GM21367 (cell line): ENCODE data around the gene BMP2K.

Source experiments
- ATAC-seq: cut with Tn5 transposase; IDR thresholded peaks from one replicate; pipeline ENCODE4 v1.9.1; 2021; ENCODE audit not compliant: unreplicated experiment

The BMP2K gene

DNA sequence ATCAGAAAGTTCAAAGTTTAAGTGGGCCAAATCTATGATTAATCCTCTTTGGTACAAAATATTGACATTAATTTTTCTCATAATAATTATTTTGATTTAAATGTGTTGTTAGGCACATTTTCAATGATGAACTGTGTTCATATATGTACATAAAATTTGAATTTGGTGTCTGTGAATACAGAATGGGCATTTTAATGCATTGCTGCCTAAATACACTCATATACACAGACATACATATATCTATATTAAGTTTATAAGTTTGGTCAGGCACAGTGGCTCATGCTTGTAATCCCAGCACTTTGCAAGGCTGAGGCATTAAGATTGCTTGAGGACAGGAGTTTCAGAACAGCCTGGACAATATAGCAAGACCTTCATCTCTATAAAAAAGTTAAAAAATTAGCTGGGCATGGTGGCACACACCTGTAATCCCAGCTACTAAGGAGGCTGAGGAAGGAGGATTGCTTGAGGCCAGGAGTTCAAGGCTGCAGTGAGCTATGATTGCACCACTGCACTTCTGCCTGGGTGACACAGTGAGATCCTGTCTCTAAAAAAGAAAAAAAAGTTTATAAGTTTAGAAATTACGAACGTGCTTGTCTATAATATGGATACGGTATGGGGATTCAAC is 12.3 kb upstream of the BMP2K start:
- ATAC-seq, result no peak

DNA sequence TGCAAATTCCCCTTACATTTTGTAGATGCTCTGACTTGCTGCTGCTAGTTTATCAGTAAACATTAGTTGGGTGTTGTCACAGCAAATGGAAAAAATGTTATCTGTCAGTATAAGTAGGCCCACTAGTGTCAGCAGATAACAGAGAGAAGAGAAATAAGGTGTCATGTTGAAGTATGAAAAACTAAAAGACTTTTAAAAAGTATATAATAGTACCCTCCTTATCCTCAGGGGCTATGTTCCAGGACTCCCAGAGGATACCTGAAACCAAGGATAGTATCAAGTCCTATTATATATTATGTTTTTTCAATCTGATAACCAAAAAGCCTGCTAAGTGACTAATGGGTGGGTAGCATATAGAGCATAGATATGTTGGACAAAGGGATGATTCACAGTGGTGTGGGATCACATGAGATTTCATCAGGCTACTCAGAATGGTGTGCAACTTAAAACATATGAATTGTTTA is 11.6 kb upstream of the BMP2K start:
- no peak for ATAC-seq

DNA sequence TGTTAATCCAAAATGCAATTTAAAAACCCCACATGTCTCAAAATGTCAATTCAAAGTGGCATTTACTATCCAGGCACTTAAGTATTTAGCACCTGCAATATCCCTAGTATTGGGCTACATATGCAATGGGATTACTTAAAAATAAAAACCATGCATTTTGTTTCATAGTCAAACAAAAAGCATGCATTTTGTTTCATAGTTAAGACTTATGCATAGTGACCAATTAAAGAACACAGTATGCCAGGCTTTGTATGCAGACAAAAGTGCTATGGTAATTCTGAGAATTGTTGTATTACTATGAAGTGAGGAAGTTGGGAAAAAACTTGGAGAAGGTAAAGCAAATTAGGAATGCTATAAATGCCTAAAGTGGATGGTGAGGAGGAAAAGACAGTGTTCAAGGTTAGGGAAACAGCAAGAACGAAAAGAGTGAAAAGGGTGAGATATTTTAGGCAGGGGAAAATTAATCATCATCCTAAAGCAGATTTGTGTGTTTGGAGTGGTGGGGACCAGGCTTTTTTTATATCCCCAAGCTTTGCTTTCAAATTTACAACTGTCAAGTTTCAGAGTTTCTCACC is 10.6 kb upstream of the BMP2K start:
- ATAC-seq, result no peak

DNA sequence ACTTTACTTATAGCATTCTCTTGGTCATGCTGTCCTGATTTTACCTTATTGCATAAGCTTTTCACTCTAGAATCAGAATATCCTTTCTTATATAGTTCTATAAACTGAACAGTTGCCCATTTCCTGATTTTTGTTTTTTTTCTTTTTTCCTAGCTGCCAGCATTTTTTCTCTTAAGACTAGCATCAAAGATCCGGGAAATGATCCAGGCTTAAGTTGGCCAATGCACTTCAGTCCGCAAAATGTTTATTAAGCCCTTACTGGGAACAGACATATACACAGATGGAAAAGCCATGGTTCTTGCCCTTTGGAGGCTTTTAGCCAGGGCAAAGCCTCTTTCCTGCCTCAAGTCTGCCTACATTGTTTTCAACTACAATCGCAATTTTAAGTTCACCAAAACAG is 10.1 kb upstream of the BMP2K start:
- no peak for ATAC-seq

DNA sequence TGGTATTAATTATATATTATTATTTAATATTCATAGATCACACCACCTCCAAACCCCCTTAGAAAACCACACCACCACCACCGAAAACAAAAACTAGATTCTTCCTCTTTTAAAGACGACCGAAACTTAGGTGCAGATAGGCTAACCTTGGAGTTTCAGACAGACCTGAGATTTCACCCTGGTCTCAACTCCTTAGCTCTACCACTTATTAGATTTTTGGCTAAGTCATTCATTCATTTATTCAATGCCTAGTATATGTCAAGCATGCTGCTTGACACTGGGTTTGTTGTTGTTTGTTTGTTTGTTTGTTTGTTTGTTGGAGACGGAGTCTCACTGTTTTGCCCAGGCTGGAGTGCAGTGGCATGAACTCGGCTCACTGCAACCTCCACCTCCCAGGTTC is 9.5 kb upstream of the BMP2K start:
- ATAC-seq, result peak; percentile 92

DNA sequence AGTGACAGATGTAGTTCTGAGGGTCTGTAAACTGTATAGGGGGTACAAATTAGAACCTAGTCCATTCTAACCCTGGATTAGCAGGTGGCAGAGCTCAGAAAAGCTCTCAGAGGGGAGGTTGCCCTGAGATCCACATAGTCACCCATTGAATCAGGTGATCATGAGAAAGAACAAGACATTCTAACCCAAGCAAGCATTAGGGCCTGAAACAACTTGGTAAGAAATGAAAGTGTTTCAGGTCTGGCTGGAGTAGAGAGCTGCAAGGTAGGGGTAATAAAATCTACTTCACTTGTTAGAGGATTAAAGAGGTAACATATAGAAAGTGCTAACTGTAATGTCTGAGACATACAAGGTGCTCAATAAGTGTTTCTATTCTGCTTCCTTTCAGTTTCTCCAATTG is 8.8 kb upstream of the BMP2K start:
- peak; percentile 64 for ATAC-seq

DNA sequence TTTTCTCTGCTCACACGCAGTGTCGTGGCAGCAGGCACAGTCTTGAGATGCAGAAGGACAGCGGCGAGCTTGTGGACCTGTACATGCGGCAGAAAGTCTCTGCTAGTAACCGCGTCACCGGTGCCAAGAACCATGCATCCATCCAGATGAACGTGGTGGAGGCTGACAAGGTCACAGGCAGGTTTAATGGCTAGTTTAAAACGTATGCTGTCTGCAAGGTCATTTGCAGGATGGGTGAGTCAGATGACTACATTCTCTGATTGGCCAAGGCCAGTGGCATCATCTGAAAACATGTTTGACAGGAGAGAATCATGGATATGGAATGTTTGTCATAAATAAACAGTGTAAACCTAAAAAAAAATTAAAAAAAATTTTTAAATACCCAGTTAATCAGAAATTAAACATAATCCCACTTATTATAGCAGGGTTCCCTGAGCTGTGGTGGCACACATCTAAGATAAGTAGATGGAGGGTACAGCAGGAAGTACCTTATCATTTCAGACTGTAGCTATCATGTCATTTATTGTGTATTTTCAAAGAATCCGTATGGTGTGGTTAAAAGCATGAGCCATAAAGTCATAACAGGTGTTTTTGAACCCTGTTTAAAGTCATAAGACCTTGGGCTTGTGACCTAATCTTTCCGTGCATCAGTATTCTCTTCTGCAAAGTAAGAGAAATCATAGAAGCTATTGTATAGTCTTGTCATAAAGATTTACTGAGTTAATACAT is 7.5 kb upstream of the BMP2K start:
- no peak for ATAC-seq

DNA sequence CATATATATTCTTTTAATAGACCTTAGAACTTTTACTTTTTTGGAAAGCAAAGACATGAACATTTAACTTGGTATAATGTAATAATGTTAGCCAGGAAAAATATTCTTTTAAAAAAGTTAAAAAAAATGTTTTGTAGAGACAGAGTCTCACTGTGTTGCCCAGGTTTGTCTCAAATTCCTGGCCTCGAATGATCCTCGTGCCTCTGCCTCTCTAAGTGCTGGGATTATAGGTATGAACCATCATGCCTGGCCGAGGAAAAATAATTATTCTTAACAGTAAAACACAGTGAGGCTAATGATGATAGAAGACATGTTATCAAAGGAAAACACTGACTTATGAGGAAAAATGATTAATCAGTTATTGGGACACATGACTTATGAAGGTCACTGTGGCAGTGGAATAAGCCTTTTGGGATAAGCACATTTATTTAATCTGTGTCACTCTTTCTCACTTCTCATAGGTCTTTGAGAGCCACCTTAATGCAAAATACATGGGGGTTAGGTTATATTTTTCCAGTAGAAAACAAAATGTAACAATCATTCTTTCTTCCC is 6.0 kb upstream of the BMP2K start:
- no peak for ATAC-seq

DNA sequence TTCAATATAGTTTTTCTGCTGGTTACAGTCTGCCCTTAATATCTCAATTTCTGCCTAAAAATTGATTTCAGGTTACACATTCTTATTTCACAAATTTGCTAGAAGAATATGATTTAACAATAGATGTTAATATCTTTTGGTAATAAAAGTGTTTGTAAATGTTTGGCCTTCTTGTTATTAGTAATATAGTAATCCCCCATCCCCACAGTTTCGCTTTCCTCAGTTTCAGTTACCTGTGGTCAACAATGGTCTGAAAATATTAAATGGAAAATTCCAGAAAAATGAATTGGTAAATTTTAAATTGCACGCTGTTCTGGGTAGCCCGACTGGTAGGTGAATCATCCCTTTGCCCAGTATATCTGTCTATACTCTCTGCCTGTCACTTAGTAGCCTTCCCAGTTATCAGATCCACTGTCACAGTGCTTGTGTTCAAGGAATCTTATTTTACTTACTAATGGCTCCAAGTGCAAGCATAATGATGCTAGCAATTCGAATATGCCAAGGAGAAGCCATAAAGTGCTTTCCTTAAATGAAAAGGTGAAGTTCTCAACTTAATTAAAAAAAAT is 3.5 kb upstream of the BMP2K start:
- ATAC-seq, result no peak

DNA sequence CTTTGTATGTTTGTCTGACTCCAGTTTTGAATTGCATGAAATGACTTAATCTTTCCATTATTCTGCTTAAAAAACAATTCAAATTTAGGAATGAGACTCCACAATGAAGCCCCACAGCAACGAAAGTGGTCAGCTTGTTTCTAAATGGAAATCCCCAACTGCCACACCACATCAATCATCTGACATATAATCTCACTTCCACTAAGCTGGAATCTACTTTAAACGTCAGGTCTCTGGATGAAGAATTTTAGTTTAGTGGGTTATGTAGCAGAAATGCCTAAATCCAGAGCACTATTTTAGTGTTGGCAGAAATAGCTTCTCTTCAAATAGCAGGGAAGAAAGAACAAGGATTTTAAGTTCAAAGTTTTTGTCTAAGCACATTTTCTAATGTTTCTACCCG is 1.7 kb upstream of the BMP2K start:
- no peak for ATAC-seq

DNA sequence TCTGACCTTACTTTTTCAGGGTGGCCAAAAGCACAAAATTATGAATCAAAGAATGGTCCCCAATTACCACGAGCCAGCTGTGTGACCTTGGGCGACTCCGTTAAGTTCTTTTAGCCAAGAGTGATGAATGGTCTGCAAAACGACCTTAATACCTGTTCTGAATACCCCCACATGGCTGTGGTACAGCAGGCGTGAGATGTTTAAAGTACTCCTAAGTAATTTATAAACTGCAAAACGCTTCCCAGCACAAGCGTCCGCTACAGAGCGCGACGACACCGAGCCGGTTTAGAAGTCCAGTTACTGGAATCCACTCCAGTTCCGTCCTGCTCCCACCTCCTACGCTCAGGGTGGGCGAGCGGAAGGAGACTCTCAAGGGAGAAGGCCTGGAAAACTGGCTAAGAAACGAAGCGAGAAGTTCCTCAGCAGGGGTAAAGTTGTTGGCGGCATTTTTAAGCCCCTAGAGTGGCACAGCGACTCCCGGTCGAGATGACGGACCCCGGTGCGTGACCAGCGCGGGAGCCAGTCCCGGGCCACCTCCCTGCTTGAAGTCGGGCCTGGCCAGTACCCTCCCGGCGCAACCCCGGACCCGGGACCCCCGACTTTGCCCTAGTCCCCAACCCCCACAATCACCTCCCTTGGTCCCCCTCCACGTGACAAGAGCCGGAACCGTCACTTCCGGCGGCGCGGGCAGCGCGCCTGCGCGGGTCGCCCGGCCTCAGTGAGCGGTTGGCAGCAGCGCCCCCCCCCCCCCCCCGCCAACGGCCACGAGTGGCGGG is 659 bp upstream of the BMP2K start:
- ATAC-seq, result peak; percentile 46

DNA sequence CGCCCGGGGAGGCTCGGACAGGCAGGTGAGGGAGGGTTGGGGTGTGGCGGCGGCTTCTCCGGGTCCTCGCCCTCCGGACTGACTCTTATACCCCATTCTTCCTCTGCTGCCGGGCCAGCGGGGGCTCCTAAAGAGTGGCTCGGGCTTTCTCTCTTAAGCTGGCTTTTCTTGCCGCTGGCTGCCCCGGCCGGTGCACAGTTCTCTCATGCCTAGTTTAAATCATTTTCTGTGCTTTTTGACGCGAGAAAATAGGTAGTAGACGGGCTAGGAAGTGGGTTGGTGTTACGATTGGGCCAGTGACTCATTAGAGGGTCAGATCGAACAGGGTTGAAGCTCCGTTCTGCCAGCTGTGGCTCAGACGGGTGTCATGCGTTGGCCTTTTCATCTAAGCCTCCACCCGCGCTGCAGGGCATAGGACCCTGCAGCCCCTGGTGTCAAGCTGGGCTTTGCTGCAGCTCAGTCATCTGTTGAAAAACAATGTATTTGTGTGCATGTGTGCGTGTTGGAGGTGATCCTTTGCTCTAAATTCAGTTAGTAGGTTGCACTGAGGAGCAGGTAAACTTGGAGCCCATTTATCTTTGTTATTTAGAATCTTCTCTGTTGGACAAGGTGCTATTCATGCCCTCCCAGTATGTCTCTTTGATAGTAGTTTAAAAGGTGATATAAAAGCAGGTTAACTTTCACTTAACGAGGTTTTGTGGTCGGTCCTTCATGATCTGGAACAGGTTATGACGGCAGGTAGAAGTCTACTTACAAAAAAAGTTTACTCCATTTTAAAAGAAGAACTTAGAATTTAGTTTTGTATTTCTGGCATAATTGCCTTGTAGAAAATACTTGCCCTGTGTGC is 802 bp downstream of the BMP2K start:
- peak; percentile 26 for ATAC-seq

DNA sequence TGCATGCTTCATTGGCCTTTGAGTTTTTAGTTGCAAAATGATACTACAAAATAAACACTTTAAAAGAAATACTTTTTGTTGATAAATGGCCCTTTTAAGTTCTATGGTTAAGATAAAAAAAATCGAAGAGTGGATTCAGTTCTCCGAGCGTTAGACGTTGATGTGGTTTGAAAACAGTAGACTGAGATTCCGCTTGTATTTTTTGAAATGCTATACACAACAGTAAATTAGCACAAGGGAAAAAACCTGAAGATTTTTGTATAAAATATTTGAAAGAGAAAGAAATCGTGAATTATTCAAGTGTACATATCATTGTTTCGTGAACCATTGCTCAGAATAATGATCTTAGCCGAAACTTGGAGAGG is 1.4 kb downstream of the BMP2K start:
- no peak for ATAC-seq

DNA sequence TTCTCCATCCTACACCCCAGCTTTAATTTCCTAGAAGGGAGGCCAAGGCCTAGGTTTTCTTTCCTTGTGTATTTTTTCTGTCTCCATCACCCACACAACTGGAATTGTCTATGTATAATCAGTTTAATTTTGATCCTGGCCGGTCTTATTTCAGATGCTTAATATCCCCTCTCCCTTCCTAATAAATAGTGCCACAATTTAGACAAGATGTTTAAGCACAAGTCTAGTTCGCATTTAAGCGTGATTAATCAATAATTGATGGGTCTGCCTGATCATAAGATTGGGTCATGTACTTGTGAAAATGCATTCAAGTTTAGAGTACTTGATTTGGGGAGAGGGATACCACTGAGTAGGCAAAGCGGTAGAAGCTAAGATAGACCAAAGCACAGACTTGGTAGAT is 2.4 kb downstream of the BMP2K start:
- no peak for ATAC-seq

DNA sequence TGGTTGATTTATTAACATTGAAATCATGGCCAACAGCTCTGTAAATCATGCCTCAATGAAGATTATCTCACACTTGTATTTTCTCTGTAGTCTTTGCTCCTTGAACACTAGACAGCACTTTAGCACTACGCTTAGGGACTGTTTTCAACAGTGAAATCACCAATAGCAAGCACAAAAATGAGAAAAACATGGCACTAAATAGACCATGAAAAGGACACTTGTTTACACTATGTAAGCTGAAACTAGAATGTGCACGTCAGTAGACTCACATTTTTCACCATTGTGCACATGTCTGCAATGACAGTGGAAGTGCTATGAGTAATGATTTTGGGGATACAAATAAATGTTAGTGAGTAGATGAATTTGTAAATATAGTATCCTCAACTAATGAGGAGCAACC is 3.1 kb downstream of the BMP2K start:
- ATAC-seq, result no peak

DNA sequence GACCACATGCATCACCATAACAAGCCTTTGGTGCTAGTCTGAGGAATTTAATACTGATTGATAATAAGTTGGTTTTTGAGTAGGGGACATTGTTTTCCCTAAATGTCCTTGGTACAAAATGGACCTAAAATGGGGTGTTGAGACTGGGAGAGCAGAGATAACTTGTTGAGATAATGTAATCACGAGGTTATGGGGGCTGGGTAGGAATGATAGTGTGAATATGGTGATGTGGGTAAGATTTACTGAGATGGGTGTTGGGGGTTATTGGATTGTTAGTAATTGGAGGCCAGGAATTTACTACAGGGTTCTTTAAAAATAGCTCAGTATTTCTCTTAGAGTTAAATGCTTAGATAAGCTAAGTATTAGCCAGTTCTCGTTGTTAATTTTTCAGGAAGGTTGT is 3.9 kb downstream of the BMP2K start:
- no peak for ATAC-seq

DNA sequence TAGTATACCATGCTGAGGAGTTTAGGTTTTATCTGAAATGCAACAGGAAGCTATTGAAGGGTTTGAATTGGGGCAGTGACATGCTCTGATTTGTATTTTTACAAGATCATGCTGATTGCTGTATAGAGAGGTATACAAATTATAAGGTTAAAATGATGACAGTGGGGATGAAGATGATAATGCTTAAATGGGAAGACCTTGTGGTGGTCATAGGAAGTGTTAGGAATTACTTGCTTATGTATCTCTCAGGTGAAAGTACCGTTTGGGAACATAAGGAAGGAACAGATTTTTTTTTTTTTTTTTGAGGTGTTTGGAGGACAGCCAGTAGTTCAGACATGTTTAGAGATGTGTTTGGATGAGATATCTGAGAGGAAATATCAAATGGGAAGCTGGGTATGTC is 5.0 kb downstream of the BMP2K start:
- ATAC-seq, result no peak

DNA sequence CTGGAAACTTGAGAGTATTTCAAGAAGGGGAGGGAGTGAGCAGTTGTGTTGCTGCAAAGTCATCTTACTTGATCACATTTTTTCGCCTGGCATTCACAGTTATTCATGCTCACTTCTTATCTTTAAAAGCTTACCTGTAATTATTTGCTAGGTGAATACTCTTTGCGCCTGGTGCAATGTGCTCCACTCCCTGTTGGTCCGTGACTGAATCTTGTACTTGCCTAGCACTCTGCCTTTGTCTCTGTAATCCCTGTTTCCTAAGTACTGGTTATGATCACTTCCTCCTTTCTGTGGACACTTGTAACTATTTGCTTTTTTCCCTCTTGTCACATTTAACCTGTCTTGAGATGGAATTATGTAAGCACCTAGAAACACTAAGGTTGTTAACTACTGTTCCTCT is 5.8 kb downstream of the BMP2K start:
- ATAC-seq, result no peak

DNA sequence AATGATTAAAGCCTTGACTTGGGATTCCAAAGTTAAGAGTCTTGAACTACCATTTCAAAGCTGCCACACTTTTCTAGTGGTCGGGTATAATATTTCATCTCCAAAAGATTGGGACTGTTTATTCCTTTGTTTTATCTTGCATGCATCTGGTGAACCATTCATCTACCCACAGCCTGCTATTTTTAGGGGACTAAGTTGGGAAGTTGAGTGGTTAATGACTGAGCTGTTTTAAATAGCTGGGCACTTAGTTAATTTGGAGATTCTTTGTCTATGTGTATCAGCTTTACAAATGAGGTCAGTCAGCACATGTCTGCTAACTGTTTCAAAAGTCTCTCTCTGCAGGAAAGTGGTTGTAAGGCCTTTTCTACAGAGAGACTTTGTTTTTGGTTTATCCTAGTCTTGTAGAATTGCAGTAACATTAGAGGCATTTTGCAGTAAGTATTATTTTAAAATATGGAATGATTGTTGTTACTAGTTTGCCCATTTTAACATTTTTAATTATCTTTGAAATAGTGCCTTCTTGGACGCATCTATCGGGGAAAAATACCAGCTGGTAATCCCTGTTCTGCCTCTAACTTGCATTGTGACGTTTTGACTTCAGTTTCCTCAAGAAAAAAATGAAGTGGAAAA is 8.2 kb downstream of the BMP2K start:
- no peak for ATAC-seq
